ENCODE data around the gene AFAP1L1. TPM values are rescaled to one million over a fixed set of nuclear protein-coding genes. Genes with fewer than 3 reads are reported as not detected.

Gene AFAP1L1
- total and polyA plus RNA-seq, 2 of the 13 experiments (the other 11 are each of a cell fraction or from before 2014, with no cell fraction given), result 0.38 to 1.0 TPM

DNA sequence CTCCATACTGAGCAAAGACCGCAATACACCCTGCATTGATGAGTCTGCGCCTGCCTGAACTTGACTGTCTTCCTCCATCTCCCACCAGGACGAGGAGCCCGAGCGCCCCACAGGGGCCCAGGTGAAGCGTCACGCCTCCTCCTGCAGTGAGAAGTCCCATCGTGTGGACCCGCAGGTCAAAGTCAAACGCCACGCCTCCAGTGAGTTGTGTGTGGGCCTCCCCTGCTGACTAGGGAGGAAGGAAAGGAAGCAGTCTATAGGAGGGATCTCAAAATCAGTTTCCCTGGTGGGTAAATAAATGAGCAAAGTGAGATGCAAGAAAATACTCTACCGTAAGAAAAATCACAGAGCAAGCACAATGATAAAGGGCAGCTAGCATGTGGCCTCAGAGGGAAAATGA lies 50.9 kb downstream of the AFAP1L1 start (continued):
- TF ChIP-seq YY1 (IDR thresholded peaks at IDR 0.05; ENCODE audit: insufficient read depth, insufficient replicate concordance, low read depth, low read length), result peak; percentile 35
- TF ChIP-seq ZFP90 (CRISPR knock-in tag; IDR thresholded peaks at IDR 0.05; ENCODE audit: borderline replicate concordance), result no peak
- TF ChIP-seq SMC3 (IDR thresholded peaks at IDR 0.05; ENCODE audit: low read length), result no peak
- no peak for TF ChIP-seq ZNF251 (CRISPR knock-in tag; IDR thresholded peaks at IDR 0.05)
- TF ChIP-seq NCOA2 (CRISPR knock-in tag; IDR thresholded peaks at IDR 0.05), result peak; percentile 46; the same call in 1 of the 2 replicates
- no peak for TF ChIP-seq ZNF672 (CRISPR knock-in tag; IDR thresholded peaks at IDR 0.05)
- 0 out of 2 replicates have a peak, but pooled peaks have one; percentile 24 for TF ChIP-seq KDM5B (CRISPR knock-in tag; IDR thresholded peaks at IDR 0.05; ENCODE audit: borderline replicate concordance)
- TF ChIP-seq SKI (IDR thresholded peaks at IDR 0.05; ENCODE audit: partially characterized antibody), result peak; percentile 28
- peak; percentile 20; the same call in 1 of the 2 replicates for TF ChIP-seq ZFY (CRISPR knock-in tag; IDR thresholded peaks at IDR 0.05)
- TF ChIP-seq ZNF451 (CRISPR knock-in tag; IDR thresholded peaks at IDR 0.05), result no peak
- TF ChIP-seq ZNF720 (CRISPR knock-in tag; IDR thresholded peaks at IDR 0.05), result no peak
- TF ChIP-seq ZMAT3 (CRISPR knock-in tag; conservative IDR thresholded peaks at IDR 0.05), result no peak
- TF ChIP-seq SALL1 (CRISPR knock-in tag; IDR thresholded peaks at IDR 0.05), result peak; percentile 84; the same call in 1 of the 2 replicates
- no peak for TF ChIP-seq TCF7L2 (IDR thresholded peaks at IDR 0.05; ENCODE audit: low read depth, low read length)
- TF ChIP-seq, protein P1, sequence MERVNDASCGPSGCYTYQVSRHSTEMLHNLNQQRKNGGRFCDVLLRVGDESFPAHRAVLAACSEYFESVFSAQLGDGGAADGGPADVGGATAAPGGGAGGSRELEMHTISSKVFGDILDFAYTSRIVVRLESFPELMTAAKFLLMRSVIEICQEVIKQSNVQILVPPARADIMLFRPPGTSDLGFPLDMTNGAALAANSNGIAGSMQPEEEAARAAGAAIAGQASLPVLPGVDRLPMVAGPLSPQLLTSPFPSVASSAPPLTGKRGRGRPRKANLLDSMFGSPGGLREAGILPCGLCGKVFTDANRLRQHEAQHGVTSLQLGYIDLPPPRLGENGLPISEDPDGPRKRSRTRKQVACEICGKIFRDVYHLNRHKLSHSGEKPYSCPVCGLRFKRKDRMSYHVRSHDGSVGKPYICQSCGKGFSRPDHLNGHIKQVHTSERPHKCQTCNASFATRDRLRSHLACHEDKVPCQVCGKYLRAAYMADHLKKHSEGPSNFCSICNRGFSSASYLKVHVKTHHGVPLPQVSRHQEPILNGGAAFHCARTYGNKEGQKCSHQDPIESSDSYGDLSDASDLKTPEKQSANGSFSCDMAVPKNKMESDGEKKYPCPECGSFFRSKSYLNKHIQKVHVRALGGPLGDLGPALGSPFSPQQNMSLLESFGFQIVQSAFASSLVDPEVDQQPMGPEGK (CRISPR knock-in tag; IDR thresholded peaks at IDR 0.05), result peak; percentile 55
- TF ChIP-seq, protein P2, sequence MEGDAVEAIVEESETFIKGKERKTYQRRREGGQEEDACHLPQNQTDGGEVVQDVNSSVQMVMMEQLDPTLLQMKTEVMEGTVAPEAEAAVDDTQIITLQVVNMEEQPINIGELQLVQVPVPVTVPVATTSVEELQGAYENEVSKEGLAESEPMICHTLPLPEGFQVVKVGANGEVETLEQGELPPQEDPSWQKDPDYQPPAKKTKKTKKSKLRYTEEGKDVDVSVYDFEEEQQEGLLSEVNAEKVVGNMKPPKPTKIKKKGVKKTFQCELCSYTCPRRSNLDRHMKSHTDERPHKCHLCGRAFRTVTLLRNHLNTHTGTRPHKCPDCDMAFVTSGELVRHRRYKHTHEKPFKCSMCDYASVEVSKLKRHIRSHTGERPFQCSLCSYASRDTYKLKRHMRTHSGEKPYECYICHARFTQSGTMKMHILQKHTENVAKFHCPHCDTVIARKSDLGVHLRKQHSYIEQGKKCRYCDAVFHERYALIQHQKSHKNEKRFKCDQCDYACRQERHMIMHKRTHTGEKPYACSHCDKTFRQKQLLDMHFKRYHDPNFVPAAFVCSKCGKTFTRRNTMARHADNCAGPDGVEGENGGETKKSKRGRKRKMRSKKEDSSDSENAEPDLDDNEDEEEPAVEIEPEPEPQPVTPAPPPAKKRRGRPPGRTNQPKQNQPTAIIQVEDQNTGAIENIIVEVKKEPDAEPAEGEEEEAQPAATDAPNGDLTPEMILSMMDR (CRISPR knock-in tag; IDR thresholded peaks at IDR 0.05), result peak; percentile 63
- no peak for TF ChIP-seq ZNF33B (CRISPR knock-in tag; IDR thresholded peaks at IDR 0.05)
- TF ChIP-seq ELF3 (CRISPR knock-in tag; IDR thresholded peaks at IDR 0.05), result peak; percentile 11; the same call in 1 of the 2 replicates
- no peak for TF ChIP-seq ZSCAN21 (CRISPR knock-in tag; IDR thresholded peaks at IDR 0.05; ENCODE audit: borderline replicate concordance)
- no peak for TF ChIP-seq ARHGAP35 (CRISPR knock-in tag; IDR thresholded peaks at IDR 0.05; ENCODE audit: borderline replicate concordance)
- no peak for TF ChIP-seq CENPT (CRISPR knock-in tag; IDR thresholded peaks at IDR 0.05; ENCODE audit: low read depth)
- peak; percentile 63; the same call in 1 of the 2 replicates for TF ChIP-seq ZNF263 (CRISPR knock-in tag; IDR thresholded peaks at IDR 0.05)
- TF ChIP-seq HOXA5 (CRISPR knock-in tag; IDR thresholded peaks at IDR 0.05), result no peak
- no peak for TF ChIP-seq ZSCAN25 (CRISPR knock-in tag; IDR thresholded peaks at IDR 0.05)
- peak; percentile 56; the same call in 1 of the 2 replicates for TF ChIP-seq DPF2 (CRISPR knock-in tag; IDR thresholded peaks at IDR 0.05; ENCODE audit: borderline replicate concordance, low read depth)
- peak in 1 of 2 experiments; percentile 75; a peak in 2 of 4 replicates for TF ChIP-seq EP300 (IDR thresholded peaks at IDR 0.05; ENCODE audit: low read depth in 2 of 2, low read length in 2 of 2)
- no peak for TF ChIP-seq EP300 (CRISPR knock-in tag; IDR thresholded peaks at IDR 0.05; ENCODE audit: borderline replicate concordance)
- TF ChIP-seq FOSL2 (CRISPR knock-in tag; IDR thresholded peaks at IDR 0.05), result peak; percentile 42; the same call in 1 of the 2 replicates
- TF ChIP-seq ZNF501 (CRISPR knock-in tag; IDR thresholded peaks at IDR 0.05), result peak; percentile 26; the same call in 1 of the 2 replicates
- TF ChIP-seq PHF8 (CRISPR knock-in tag; IDR thresholded peaks at IDR 0.05), result no peak

Data from HepG2 (cell line).